ENCODE measurements around the gene GPR157.

The GPR157 gene

DNA sequence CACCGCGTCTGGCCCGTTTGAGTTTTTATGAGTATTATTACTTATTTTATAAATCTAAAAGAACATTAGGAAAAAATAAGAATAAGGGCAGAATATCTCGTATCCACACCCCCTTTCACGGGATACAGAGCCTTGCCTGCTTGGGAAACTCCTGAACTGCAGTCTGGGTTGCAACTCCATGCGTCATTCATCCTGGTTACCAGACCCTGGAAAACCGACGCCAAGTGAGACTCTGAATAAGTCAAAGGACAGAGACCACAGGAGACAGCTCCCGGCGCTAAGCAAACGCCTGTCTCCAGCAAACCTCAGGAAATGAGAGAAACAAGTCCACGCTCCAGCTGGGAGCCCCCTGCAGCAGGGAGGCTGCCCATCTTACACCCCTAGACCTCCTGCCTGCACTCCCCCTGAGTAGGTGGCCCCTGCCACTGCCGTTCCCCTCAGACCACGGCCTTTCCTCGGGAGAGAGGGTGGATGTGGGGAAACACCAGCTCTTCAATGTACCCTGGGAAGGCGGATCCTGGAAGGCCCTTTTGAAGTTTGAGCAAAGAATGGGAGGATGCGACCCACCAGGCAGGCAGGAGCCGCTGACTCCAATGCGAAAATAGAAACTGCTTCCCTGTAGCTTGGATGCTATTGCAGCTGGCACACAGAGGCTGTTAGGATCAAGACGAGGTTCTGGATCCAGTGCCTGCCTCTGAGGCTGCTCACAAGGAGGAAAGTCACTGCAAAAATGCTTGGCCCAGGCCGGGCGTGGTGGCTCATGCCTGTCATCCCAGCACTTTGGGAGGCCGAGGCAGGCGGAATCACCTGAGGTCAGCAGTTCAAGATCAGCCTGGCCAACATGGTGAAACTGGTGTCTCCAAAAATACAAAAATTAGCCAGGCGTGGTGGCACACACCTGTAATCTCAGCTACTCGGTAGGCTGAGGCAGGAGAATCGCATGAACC, 37.7 kb upstream of the GPR157 start (continued):
- TF ChIP-seq, protein P1, sequence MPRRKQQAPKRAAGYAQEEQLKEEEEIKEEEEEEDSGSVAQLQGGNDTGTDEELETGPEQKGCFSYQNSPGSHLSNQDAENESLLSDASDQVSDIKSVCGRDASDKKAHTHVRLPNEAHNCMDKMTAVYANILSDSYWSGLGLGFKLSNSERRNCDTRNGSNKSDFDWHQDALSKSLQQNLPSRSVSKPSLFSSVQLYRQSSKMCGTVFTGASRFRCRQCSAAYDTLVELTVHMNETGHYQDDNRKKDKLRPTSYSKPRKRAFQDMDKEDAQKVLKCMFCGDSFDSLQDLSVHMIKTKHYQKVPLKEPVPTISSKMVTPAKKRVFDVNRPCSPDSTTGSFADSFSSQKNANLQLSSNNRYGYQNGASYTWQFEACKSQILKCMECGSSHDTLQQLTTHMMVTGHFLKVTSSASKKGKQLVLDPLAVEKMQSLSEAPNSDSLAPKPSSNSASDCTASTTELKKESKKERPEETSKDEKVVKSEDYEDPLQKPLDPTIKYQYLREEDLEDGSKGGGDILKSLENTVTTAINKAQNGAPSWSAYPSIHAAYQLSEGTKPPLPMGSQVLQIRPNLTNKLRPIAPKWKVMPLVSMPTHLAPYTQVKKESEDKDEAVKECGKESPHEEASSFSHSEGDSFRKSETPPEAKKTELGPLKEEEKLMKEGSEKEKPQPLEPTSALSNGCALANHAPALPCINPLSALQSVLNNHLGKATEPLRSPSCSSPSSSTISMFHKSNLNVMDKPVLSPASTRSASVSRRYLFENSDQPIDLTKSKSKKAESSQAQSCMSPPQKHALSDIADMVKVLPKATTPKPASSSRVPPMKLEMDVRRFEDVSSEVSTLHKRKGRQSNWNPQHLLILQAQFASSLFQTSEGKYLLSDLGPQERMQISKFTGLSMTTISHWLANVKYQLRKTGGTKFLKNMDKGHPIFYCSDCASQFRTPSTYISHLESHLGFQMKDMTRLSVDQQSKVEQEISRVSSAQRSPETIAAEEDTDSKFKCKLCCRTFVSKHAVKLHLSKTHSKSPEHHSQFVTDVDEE (CRISPR knock-in tag; IDR thresholded peaks at IDR 0.05), result no peak

GRCh38 chr1:9165396-9165795, 36.5 kb upstream of the GPR157 start:
- no peak for ATAC-seq
- TF ChIP-seq ARNTL (CRISPR knock-in tag; IDR thresholded peaks at IDR 0.05; ENCODE audit: borderline replicate concordance, low read depth), result no peak
- TF ChIP-seq, protein P2, sequence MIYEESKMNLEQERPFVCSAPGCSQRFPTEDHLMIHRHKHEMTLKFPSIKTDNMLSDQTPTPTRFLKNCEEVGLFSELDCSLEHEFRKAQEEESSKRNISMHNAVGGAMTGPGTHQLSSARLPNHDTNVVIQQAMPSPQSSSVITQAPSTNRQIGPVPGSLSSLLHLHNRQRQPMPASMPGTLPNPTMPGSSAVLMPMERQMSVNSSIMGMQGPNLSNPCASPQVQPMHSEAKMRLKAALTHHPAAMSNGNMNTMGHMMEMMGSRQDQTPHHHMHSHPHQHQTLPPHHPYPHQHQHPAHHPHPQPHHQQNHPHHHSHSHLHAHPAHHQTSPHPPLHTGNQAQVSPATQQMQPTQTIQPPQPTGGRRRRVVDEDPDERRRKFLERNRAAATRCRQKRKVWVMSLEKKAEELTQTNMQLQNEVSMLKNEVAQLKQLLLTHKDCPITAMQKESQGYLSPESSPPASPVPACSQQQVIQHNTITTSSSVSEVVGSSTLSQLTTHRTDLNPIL (CRISPR knock-in tag; IDR thresholded peaks at IDR 0.05; ENCODE audit: low read depth), result no peak
- no peak for TF ChIP-seq GLIS3 (CRISPR knock-in tag; IDR thresholded peaks at IDR 0.05)
- TF ChIP-seq, protein P1 (CRISPR knock-in tag; IDR thresholded peaks at IDR 0.05), result no peak
- no peak for TF ChIP-seq SNAI2 (CRISPR knock-in tag; IDR thresholded peaks at IDR 0.05)
- TF ChIP-seq ZC3H10 (CRISPR knock-in tag; IDR thresholded peaks at IDR 0.05), result no peak
- TF ChIP-seq BACH2 (CRISPR knock-in tag; IDR thresholded peaks at IDR 0.05; ENCODE audit: borderline replicate concordance), result no peak

DNA sequence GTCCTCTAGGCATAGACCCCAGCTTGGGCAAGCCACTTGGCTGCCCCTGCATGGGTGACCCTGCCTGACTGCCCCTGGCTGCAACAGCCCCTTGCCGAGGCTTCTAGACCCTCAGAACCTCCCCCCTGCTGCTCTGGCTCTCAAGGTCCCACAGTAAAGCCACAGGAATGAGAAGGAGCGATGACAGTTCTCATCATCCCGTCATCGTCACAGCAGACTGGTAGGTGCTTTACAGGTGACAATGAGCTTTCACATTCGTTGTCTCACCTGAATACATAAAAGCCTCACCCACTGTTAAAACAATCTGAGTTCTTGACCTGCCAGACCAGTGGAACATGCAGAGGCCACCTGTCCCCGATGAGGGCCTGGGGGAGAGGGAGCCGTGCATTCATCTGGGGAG, 36.0 kb upstream of the GPR157 start:
- no peak for ATAC-seq
- no peak for TF ChIP-seq PATZ1 (CRISPR knock-in tag; IDR thresholded peaks at IDR 0.05; ENCODE audit: borderline replicate concordance)
- no peak for TF ChIP-seq ZC3H10 (CRISPR knock-in tag; IDR thresholded peaks at IDR 0.05)
- TF ChIP-seq PPARA (CRISPR knock-in tag; IDR thresholded peaks at IDR 0.05; ENCODE audit: borderline replicate concordance), result no peak
- TF ChIP-seq, protein P3, sequence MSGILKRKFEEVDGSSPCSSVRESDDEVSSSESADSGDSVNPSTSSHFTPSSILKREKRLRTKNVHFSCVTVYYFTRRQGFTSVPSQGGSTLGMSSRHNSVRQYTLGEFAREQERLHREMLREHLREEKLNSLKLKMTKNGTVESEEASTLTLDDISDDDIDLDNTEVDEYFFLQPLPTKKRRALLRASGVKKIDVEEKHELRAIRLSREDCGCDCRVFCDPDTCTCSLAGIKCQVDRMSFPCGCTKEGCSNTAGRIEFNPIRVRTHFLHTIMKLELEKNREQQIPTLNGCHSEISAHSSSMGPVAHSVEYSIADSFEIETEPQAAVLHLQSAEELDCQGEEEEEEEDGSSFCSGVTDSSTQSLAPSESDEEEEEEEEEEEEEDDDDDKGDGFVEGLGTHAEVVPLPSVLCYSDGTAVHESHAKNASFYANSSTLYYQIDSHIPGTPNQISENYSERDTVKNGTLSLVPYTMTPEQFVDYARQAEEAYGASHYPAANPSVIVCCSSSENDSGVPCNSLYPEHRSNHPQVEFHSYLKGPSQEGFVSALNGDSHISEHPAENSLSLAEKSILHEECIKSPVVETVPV (CRISPR knock-in tag; IDR thresholded peaks at IDR 0.05), result no peak
- TF ChIP-seq CSDC2 (CRISPR knock-in tag; IDR thresholded peaks at IDR 0.05), result no peak
- no peak for TF ChIP-seq RARB (CRISPR knock-in tag; IDR thresholded peaks at IDR 0.05)
- no peak for TF ChIP-seq SNAI2 (CRISPR knock-in tag; IDR thresholded peaks at IDR 0.05)
- TF ChIP-seq, protein P4, sequence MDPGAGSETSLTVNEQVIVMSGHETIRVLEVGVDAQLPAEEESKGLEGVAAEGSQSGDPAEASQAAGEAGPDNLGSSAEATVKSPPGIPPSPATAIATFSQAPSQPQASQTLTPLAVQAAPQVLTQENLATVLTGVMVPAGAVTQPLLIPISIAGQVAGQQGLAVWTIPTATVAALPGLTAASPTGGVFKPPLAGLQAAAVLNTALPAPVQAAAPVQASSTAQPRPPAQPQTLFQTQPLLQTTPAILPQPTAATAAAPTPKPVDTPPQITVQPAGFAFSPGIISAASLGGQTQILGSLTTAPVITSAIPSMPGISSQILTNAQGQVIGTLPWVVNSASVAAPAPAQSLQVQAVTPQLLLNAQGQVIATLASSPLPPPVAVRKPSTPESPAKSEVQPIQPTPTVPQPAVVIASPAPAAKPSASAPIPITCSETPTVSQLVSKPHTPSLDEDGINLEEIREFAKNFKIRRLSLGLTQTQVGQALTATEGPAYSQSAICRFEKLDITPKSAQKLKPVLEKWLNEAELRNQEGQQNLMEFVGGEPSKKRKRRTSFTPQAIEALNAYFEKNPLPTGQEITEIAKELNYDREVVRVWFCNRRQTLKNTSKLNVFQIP (CRISPR knock-in tag; IDR thresholded peaks at IDR 0.05; ENCODE audit: borderline replicate concordance, low read depth), result no peak
- TF ChIP-seq TCF4 (CRISPR knock-in tag; IDR thresholded peaks at IDR 0.05; ENCODE audit: borderline replicate concordance), result no peak
- TF ChIP-seq ZNF565 (CRISPR knock-in tag; conservative IDR thresholded peaks at IDR 0.05; ENCODE audit: low read depth), result no peak
- no peak for TF ChIP-seq GLIS3 (CRISPR knock-in tag; IDR thresholded peaks at IDR 0.05)
- no peak for TF ChIP-seq ZNF70 (CRISPR knock-in tag; IDR thresholded peaks at IDR 0.05)
- TF ChIP-seq, protein P1 (CRISPR knock-in tag; IDR thresholded peaks at IDR 0.05), result no peak
- no peak for TF ChIP-seq ISL1 (CRISPR knock-in tag; IDR thresholded peaks at IDR 0.05)
- TF ChIP-seq, protein P2 (CRISPR knock-in tag; IDR thresholded peaks at IDR 0.05; ENCODE audit: low read depth), result no peak
- no peak for TF ChIP-seq ZNF8 (CRISPR knock-in tag; IDR thresholded peaks at IDR 0.05)
